HepG2 (cell line): ENCODE results near the gene BARX2. TPM values are rescaled to one million over a fixed set of nuclear protein-coding genes. Genes with fewer than 3 reads are reported as not detected.

Source experiments
- ATAC-seq: fragments of 200-7000 bp; cut with Tn5 transposase; 3 replicates; pipeline ENCODE4 v1.9.1; 2020; ENCODE audit warnings: mild to moderate bottlenecking, moderate library complexity
- BruUV-seq: library from RNA; stranded (reverse); fragments of 400-500 nt; replicated peaks from 2 replicates; lab custom pipeline; 2021; lab: Mats Ljungman, UMichigan
- CTCF ChIA-PET: fragments of 300-600 bp; formaldehyde crosslinking; extraction: SDS; loops from one replicate; lab custom pipeline; 2021; ENCODE audit warnings: low total read pairs, inconsistent platforms, low intra/inter-chr PET ratio; lab: Yijun Ruan, JAX
- POLR2A ChIA-PET: fragments of 350-600 bp; sonication (Branson Sonifier 250); formaldehyde crosslinking; loops from one replicate; lab custom pipeline; 2020; ENCODE audit warnings: antibody characterized with exemption, inconsistent platforms; lab: Yijun Ruan, JAX
- DNase-seq: peaks from one replicate; pipeline ENCODE4 v3.0.0-alpha.2; 2015; ENCODE audit warnings: low spot score
- FAIRE-seq: peaks from 3 replicates; lab custom pipeline; 2011; peaks lifted over from hg19 to GRCh38; lab: Jason Lieb, UNC
- H2AFZ ChIP-seq: one replicate; pipeline ENCODE4 v1.6.1; 2011; ENCODE audit warnings: low read length, inconsistent platforms
- H3K27ac ChIP-seq: fragments of 300-600 bp; 3 replicates; pipeline ENCODE4 v1.8.0; 2011; ENCODE audit warnings: mixed run types, mild to moderate bottlenecking, mixed read lengths, low read length, inconsistent platforms; ENCODE audit not compliant: insufficient read depth; ENCODE audit errors: extremely low read length
- H3K27me3 ChIP-seq, 2 experiments: fragments of 200-600 bp in 1 of 2; 2 replicates in 1 of 2; 3 replicates in 1 of 2; pipeline versions ENCODE4 v1.6.0 to v1.8.0; 2011; ENCODE audit warnings: low read length in 2 of 2, mild to moderate bottlenecking in 2 of 2, moderate library complexity in 2 of 2, inconsistent platforms in 1 of 2; ENCODE audit not compliant: insufficient read depth in 2 of 2, control insufficient read depth in 1 of 2
- H3K36me3 ChIP-seq, 2 experiments: fragments of 200-600 bp in 1 of 2; replicated peaks in 1 of 2; 2 replicates in 1 of 2; 3 replicates in 1 of 2; pipeline versions ENCODE4 v1.5.1 to v1.8.0; 2011; ENCODE audit warnings: low read length in 2 of 2, inconsistent platforms in 1 of 2; ENCODE audit not compliant: insufficient read depth in 2 of 2, control insufficient read depth in 1 of 2
- H3K4me1 ChIP-seq: 2 replicates; pipeline ENCODE4 v1.5.1; 2012; ENCODE audit warnings: low read length, inconsistent platforms; ENCODE audit not compliant: insufficient read depth
- H3K4me2 ChIP-seq: 2 replicates; pipeline ENCODE4 v1.6.0; 2011; ENCODE audit warnings: low read depth, low read length, inconsistent platforms
- H3K4me3 ChIP-seq, 3 experiments: fragments of 200-600 bp in 1 of 3; sonication (generic), shearing (Covaris generic) in 1 of 3; replicated peaks in 1 of 3; 2 replicates each; pipeline ENCODE4 v1.5.1; 2011 to 2016; ENCODE audit warnings: low read length in 3 of 3, inconsistent platforms in 2 of 3, low read depth in 2 of 3, mild to moderate bottlenecking in 2 of 3, control low read depth in 1 of 3, mixed read lengths in 1 of 3; ENCODE audit not compliant: insufficient read depth in 1 of 3
- H3K79me2 ChIP-seq: one replicate; pipeline ENCODE4 v1.6.1; 2011; ENCODE audit warnings: low read length, inconsistent platforms; ENCODE audit not compliant: insufficient read depth
- H3K9ac ChIP-seq: 2 replicates; pipeline ENCODE4 v1.6.0; 2011; ENCODE audit warnings: mild to moderate bottlenecking, low read depth, low read length, inconsistent platforms; ENCODE audit not compliant: insufficient read depth
- H3K9me3 ChIP-seq: 2 replicates; pipeline ENCODE4 v1.5.1; 2012; ENCODE audit warnings: mild to moderate bottlenecking, low read length
- H4K20me1 ChIP-seq: 2 replicates; pipeline ENCODE4 v1.6.0; 2011; ENCODE audit warnings: inconsistent platforms, mild to moderate bottlenecking, low read length, moderate library complexity; ENCODE audit not compliant: insufficient read depth
- ATRX ChIP-seq: sonication (generic); formaldehyde crosslinking; IDR thresholded peaks from 2 replicates; pipeline ENCODE4 v1.4.0; 2020; ENCODE audit warnings: missing genetic modification reagents, borderline replicate concordance
- HNF1A ChIP-seq, 2 experiments: sonication (generic) in 1 of 2; formaldehyde crosslinking in 1 of 2; IDR thresholded peaks; 2 replicates each; pipeline versions ENCODE4 v1.4.0 to v1.6.1; 2016 to 2020; ENCODE audit warnings: borderline replicate concordance in 1 of 2, low read depth in 1 of 2, mild to moderate bottlenecking in 1 of 2, missing genetic modification reagents in 1 of 2
- MEIS1 ChIP-seq: sonication (generic); formaldehyde crosslinking; IDR thresholded peaks from 2 replicates; pipeline ENCODE4 v1.9.0; 2021; ENCODE audit warnings: mild to moderate bottlenecking, missing genetic modification reagents, moderate library complexity, borderline replicate concordance
- SOX5 ChIP-seq: IDR thresholded peaks from 2 replicates; pipeline ENCODE4 v1.6.1; 2016; ENCODE audit warnings: borderline replicate concordance
- TRIM24 ChIP-seq: sonication (generic); formaldehyde crosslinking; IDR thresholded peaks from 2 replicates; pipeline ENCODE4 v1.8.0; 2022; ENCODE audit warnings: mild to moderate bottlenecking, missing genetic modification reagents
- ZKSCAN5 ChIP-seq: sonication (generic); formaldehyde crosslinking; IDR thresholded peaks from 2 replicates; pipeline ENCODE4 v1.5.1; 2020; ENCODE audit warnings: mild to moderate bottlenecking, missing genetic modification reagents
- ZNF292 ChIP-seq: sonication (generic); formaldehyde crosslinking; IDR thresholded peaks from 2 replicates; pipeline ENCODE4 v1.8.1; 2022; ENCODE audit warnings: mild to moderate bottlenecking, low read depth, missing genetic modification reagents, borderline replicate concordance
- ZNF33B ChIP-seq: sonication (generic); formaldehyde crosslinking; IDR thresholded peaks from 2 replicates; pipeline ENCODE4 v1.5.1; 2020; ENCODE audit warnings: mild to moderate bottlenecking, missing genetic modification reagents
- ZNF660 ChIP-seq: sonication (generic); formaldehyde crosslinking; IDR thresholded peaks from 2 replicates; pipeline ENCODE4 v1.5.1; 2020; ENCODE audit warnings: mild to moderate bottlenecking, low read depth, missing genetic modification reagents, borderline replicate concordance
- ZNF788 ChIP-seq: sonication (generic); formaldehyde crosslinking; IDR thresholded peaks from 2 replicates; pipeline ENCODE4 v1.5.0; 2020; ENCODE audit warnings: mild to moderate bottlenecking, missing genetic modification reagents, borderline replicate concordance
- WGBS: methylation state at CpG from one replicate; pipeline ENCODE4 v1.1.6; 2017; ENCODE audit warnings: low lambda C conversion rate; 5-methylcytosine and 5-hydroxymethylcytosine counted together
- in situ Hi-C: cut with HindIII; loops from 2 replicates; pipeline ENCODE4 v1.10.0; 2017; ENCODE audit warnings: low pct_unique_long_range_greater_than_20kb; ENCODE audit not compliant: extremely low pct_ligation_motif_present
- intact Hi-C: fragments of 100-400 bp; cut with micrococcal nuclease; formaldehyde crosslinking; loops from one replicate; pipeline ENCODE4 v1.10.0; 2022; ENCODE audit not compliant: unreplicated experiment
- polyA plus RNA-seq, 8 experiments: library from polyadenylated mRNA; depleted of rRNA in 3 of 8; stranded (reverse) in 7 of 8; unstranded in 1 of 8; fragments of >200 nt; fragmentation: Illumina TruSeq in 4 of 8; extraction: Trizol in 4 of 8; gene quantifications; 2 replicates each; pipeline versions ENCODE4 v1.2.1 to v1.2.3, GENCODE V29; 2011 to 2016; ENCODE audit warnings: low read depth in 4 of 8, missing spikeins in 1 of 8, mixed read lengths in 1 of 8; ENCODE audit not compliant: insufficient read depth in 1 of 8
- total RNA-seq, 5 experiments: library from RNA; depleted of rRNA; stranded (reverse); fragments of >200 nt; fragmentation: Illumina TruSeq; extraction: Trizol; gene quantifications; 2 replicates each; pipeline ENCODE4 v1.2.3, GENCODE V29; 2016; ENCODE audit warnings: low read depth in 1 of 5
- TF ChIP-seq, protein P1 (sequence below): fragments of 450-650 bp; IDR thresholded peaks from 2 replicates; pipeline ENCODE4 v1.6.1; 2017; ENCODE audit warnings: mild to moderate bottlenecking
- TF ChIP-seq, protein P2 (sequence below): IDR thresholded peaks from 2 replicates; pipeline ENCODE4 v1.6.1; 2016
- TF ChIP-seq, protein P3 (sequence below): sonication (generic); formaldehyde crosslinking; IDR thresholded peaks from 2 replicates; pipeline ENCODE4 v1.8.0; 2023; ENCODE audit warnings: mild to moderate bottlenecking, missing genetic modification reagents

BARX2 gene
- total and polyA plus RNA-seq, 2 of the 13 experiments (the other 11 are each of a cell fraction or from before 2014, with no cell fraction given) = not detected

DNA sequence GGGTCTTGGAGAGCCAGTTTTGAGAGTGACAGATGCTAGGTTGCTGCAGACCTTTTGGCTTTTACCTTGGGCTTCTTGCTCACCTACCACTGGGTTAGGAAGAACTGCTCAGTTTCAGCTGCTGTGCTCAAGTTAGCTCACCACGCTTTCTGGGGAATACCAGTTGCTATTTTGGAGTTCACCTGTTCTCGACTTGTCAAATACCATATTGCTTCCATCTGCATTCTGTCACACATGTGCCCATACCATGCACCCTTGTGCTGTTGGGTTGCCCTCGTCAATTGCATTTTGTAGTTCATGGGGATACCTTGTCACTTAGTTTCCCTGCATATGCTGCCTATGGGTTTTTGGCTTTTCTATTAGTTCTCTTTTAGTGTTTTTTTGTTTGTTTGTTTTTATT, 23.0 kb upstream of the BARX2 start (continued):
- no peak for TF ChIP-seq HNF1A (IDR thresholded peaks at IDR 0.05; ENCODE audit: low read depth)
- no peak for TF ChIP-seq HNF1A (CRISPR knock-in tag; IDR thresholded peaks at IDR 0.05; ENCODE audit: borderline replicate concordance)
- TF ChIP-seq ZNF660 (CRISPR knock-in tag) = no peak
- TF ChIP-seq, all 625 proteins: peak for 0

- DNase-seq (no peak), FAIRE-seq (no peak), ATAC-seq (no peak)
- no peak overlapping the region for H3K27ac ChIP-seq
- H3K4me1 ChIP-seq = no peaks in the 10 kb centered on the region
- no peak overlapping the region for H3K9ac ChIP-seq
- BruUV-seq = no TSS peak
- CTCF ChIA-PET = no interaction called here
- H2AFZ ChIP-seq = no peak overlapping the region
- H3K4me3 ChIP-seq = no peak overlapping the region
- H4K20me1 ChIP-seq = no peaks in the 10 kb centered on the region
- in situ Hi-C loops = no loop called here
- H3K27me3 ChIP-seq = peaks cover 2 to 26% of the 10 kb centered on the region in 2 experiments; a peak in 3 of 5 replicates
- no peaks in the 10 kb centered on the region for H3K79me2 ChIP-seq
- 1% methylated on average over 4 of the region's 4 CpGs for WGBS
- POLR2A ChIA-PET = no interaction called here
- no peaks in the 10 kb centered on the region for H3K9me3 ChIP-seq
- H3K4me2 ChIP-seq = no peak overlapping the region
- H3K36me3 ChIP-seq = no peaks in the 10 kb centered on the region
- intact Hi-C loops = no loop called here
- TF ChIP-seq ATRX (no peak), TRIM24 (CRISPR knock-in tag) (no peak), ZNF292 (no peak), SOX5 (CRISPR knock-in tag) (no peak), ZNF33B (CRISPR knock-in tag) (no peak), MEIS1 (CRISPR knock-in tag) (no peak), ZNF788 (CRISPR knock-in tag) (no peak), ZKSCAN5 (CRISPR knock-in tag) (no peak)
- TF ChIP-seq, protein P1, sequence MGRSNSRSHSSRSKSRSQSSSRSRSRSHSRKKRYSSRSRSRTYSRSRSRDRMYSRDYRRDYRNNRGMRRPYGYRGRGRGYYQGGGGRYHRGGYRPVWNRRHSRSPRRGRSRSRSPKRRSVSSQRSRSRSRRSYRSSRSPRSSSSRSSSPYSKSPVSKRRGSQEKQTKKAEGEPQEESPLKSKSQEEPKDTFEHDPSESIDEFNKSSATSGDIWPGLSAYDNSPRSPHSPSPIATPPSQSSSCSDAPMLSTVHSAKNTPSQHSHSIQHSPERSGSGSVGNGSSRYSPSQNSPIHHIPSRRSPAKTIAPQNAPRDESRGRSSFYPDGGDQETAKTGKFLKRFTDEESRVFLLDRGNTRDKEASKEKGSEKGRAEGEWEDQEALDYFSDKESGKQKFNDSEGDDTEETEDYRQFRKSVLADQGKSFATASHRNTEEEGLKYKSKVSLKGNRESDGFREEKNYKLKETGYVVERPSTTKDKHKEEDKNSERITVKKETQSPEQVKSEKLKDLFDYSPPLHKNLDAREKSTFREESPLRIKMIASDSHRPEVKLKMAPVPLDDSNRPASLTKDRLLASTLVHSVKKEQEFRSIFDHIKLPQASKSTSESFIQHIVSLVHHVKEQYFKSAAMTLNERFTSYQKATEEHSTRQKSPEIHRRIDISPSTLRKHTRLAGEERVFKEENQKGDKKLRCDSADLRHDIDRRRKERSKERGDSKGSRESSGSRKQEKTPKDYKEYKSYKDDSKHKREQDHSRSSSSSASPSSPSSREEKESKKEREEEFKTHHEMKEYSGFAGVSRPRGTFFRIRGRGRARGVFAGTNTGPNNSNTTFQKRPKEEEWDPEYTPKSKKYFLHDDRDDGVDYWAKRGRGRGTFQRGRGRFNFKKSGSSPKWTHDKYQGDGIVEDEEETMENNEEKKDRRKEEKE = no peak
- TF ChIP-seq, protein P2, sequence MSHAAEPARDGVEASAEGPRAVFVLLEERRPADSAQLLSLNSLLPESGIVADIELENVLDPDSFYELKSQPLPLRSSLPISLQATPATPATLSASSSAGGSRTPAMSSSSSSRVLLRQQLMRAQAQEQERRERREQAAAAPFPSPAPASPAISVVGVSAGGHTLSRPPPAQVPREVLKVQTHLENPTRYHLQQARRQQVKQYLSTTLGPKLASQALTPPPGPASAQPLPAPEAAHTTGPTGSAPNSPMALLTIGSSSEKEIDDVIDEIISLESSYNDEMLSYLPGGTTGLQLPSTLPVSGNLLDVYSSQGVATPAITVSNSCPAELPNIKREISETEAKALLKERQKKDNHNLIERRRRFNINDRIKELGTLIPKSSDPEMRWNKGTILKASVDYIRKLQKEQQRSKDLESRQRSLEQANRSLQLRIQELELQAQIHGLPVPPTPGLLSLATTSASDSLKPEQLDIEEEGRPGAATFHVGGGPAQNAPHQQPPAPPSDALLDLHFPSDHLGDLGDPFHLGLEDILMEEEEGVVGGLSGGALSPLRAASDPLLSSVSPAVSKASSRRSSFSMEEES (CRISPR knock-in tag) = no peak
- TF ChIP-seq, protein P3, sequence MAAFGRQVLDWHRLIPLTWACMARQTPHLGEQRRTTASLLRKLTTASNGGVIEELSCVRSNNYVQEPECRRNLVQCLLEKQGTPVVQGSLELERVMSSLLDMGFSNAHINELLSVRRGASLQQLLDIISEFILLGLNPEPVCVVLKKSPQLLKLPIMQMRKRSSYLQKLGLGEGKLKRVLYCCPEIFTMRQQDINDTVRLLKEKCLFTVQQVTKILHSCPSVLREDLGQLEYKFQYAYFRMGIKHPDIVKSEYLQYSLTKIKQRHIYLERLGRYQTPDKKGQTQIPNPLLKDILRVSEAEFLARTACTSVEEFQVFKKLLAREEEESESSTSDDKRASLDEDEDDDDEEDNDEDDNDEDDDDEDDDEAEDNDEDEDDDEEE (CRISPR knock-in tag) = no peak
Observed at GRCh38 chr11:129354691-129355090, 21.0 kb upstream of the BARX2 start.
